ENCODE measurements around the gene BRAF. TPM values are rescaled to one million over a fixed set of nuclear protein-coding genes. Genes with fewer than 3 reads are reported as not detected.
A peak's percentile ranks its signal among the peaks of the same experiment; 100 is the strongest.

BRAF gene
- total RNA-seq, 3 donors from 2014 or later = 25.5 to 44.2 (median 29.2) TPM

DNA sequence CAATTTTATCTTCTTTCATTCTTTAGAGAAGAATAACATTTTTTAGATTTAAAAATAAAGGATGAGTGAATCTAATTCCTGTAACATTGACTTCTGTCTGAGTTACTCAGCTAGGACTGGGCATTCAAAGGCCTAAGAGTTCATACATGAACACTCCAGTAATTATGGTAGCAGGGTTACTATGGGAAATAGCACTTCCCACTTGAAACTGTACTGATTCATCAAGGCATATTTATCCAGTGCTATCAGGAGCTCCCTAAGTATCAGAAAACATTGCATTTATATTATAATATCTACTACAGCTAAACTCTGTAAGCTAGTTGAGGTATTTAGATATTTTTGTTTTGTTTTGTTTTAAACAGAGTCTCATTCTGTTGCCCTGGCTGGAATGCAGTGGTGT is 186.4 kb downstream of the BRAF start:
- Histone ChIP-seq H3K4me3 (no peak overlapping the region), H3K36me3 (ENCODE audit: low read depth) (no peaks in the 10 kb centered on the region), H3K9me3 (no peaks in the 10 kb centered on the region), H3K4me1 (ENCODE audit: low read depth) (no peaks in the 10 kb centered on the region)
- no peak for DNase-seq
- TF ChIP-seq CTCF (IDR thresholded peaks at IDR 0.05) = no peak
- intact Hi-C loops (cut with DNase I, micrococcal nuclease) = no loop called here
- no peak for ATAC-seq

- Histone ChIP-seq H3K4me3 (no peak overlapping the region), H3K4me1 (ENCODE audit: low read depth) (no peaks in the 10 kb centered on the region), H3K9me3 (no peaks in the 10 kb centered on the region), H3K36me3 (ENCODE audit: low read depth) (no peaks in the 10 kb centered on the region)
- no peak for ATAC-seq
- intact Hi-C loops (cut with DNase I, micrococcal nuclease) = no loop called here
- no peak for TF ChIP-seq CTCF (IDR thresholded peaks at IDR 0.05)
- no peak for DNase-seq
Measured at GRCh38 chr7:140734729-140735128, 190.0 kb downstream of the BRAF start.

DNA sequence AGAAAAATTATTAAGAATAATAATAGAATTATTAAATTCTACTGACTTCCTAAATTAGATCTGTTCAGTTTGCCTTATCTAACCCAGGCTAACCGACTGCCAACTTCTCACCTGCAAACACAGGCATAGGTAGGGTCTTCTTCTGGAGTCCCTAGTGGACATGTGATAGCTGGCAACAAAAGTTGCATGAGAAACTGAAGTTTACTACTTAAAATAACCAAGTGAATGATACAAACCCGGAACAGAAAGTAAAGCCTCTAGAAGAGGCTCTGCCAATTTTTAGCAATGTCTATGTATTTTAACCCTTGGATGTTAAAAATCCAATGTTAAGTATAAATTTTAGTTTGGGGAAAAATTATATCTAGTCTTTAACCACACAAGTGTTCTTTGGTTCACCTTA is 190.6 kb downstream of the BRAF start:
- no peak for ATAC-seq
- no peak for DNase-seq
- Histone ChIP-seq H3K4me1 (ENCODE audit: low read depth) (no peaks in the 10 kb centered on the region), H3K9me3 (no peaks in the 10 kb centered on the region), H3K36me3 (ENCODE audit: low read depth) (no peaks in the 10 kb centered on the region), H3K4me3 (no peak overlapping the region)
- TF ChIP-seq CTCF (IDR thresholded peaks at IDR 0.05) = no peak
- intact Hi-C loops (cut with DNase I, micrococcal nuclease) = no loop called here

DNA sequence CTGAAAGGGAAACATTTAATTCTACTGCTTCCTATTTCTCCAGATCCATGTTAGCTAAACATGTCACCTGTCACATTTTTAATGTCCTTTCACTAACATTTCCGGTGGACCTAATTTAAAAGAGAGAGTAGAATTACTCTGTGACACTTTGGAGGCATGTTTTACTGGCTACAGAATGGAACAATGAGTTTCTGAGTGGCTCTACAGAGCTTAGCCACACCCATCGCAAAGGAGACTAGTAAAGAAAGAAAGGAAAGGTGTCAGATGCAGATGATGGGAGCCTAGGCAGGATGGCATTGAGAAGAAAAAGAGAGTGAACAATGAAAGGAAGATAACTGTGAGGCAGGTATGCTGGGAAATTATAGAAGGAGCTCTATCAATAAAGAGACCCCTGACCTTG is 192.3 kb downstream of the BRAF start:
- no peak for TF ChIP-seq CTCF (IDR thresholded peaks at IDR 0.05)
- Histone ChIP-seq H3K36me3 (ENCODE audit: low read depth) (no peaks in the 10 kb centered on the region), H3K4me3 (no peak overlapping the region), H3K9me3 (no peaks in the 10 kb centered on the region), H3K4me1 (ENCODE audit: low read depth) (no peaks in the 10 kb centered on the region)
- intact Hi-C loops (cut with DNase I, micrococcal nuclease) = no loop called here
- peak; percentile 46 for ATAC-seq
- no peak for DNase-seq

- H3K9me3 ChIP-seq = no peaks in the 10 kb centered on the region
- DNase-seq = no peak
Measured at GRCh38 chr7:140726281-140726680, 198.4 kb downstream of the BRAF start.

More at GRCh38 chr7:140726281-140726680, 198.4 kb downstream of the BRAF start:
- Histone ChIP-seq H3K4me1 (ENCODE audit: low read depth) (no peaks in the 10 kb centered on the region), H3K4me3 (no peak overlapping the region), H3K36me3 (ENCODE audit: low read depth) (no peaks in the 10 kb centered on the region)
- ATAC-seq = no peak
- TF ChIP-seq CTCF (IDR thresholded peaks at IDR 0.05) = no peak
- intact Hi-C loops (cut with DNase I, micrococcal nuclease) = no loop called here

All from mucosa of descending colon (tissue), 3 donors.